NCI-H2029 (cell line): ENCODE measurements around the gene GNPNAT1.
"Not testable (repeated sequence)": the region's sequence is repeated elsewhere in the genome, so short reads cannot be mapped to it uniquely, and the experiment has no call there.

ENCODE experiments used
- DNase-seq: peaks from one replicate; lab custom pipeline; 2025; lab: John Stamatoyannopoulos, UW

GNPNAT1 gene

DNA sequence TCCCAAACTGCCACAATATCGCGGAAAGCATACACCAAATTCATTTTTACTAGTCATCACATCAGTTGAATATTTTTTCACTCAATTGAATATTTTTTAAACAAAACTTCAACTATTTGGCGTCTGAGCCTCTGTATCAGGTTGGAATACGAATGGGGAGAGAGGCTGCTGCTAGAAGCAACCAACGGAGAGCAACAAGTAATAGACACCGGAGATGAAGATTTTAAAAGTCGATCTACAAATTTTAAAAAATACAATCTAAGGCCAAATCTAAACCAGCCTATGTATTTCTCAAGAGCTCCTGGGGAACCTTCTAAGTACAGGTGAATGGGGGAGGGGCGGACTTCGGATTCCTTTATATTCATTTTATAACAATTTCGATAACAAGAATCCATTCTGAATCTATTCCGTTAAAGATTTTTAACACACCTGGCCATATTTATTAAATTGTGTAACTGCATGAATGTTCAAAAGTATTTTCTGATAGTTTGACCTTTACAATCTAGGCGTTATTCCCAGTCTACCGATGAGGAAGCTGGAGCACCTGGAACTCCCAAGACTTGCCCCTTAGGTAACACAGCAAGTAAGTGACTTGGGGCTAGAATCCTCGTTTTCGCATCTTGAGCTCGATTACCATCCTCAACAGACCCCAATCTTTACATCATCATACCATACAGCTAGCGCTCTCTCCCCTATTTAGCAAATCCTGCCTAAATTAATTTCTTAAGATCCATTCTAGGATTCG is 1.2 kb downstream of the GNPNAT1 start:
- no peak for DNase-seq

DNA sequence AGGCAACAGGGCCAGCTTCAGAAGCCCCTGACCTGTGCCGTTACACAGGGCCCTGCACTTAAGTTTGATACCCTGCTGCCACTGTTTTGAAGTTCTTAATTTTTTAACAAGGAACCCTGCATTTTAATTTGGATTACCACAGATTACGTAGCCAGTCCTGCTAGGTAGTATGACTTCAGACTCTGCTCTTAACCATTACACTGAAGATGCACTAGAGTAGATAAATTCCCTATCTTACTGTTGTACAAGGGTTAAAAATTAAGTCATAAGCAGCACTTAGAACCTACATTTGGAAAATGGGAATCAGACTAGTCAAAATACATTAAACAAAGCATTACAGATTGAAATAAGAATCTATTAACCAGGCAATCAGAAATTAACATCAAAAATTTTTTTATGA is 2.3 kb downstream of the GNPNAT1 start:
- DNase-seq: no peak

DNA sequence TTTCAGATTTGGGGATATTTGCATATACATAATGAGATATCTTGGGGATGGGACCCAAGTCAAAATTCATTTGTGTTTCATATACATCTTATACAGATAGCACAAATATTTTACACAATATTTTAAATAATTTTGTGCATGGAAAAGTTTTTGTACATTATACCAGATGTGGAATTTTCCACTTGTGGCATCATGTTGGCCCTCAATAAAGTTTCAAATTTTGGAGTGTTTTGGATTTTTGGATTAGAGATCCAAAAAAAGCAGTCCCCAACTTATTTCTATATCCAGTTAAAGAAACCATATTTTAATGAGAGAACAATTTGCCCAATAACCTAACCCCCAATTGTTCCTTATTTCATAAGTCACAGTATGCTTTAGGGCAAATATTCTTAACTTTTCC is 4.5 kb downstream of the GNPNAT1 start:
- DNase-seq: no peak

DNA sequence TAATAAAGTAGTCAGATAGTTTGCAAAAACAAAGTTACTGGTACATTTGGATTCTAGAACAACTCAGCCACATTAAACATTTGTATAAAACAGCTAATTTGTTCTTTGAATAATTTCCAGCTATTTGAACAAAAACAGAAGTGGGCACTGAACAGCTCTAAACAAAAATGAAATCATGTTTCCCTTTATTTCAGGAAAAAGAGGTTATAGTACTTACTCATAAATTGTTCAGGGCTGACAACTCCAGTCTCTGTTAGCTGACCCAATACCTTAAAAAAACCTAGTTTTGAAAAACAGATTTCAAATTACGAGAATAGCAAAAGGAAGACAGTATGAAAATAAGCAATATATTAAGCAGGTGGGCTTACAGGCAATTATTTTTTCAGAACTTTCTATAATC is 8.2 kb downstream of the GNPNAT1 start:
- no peak for DNase-seq

DNA sequence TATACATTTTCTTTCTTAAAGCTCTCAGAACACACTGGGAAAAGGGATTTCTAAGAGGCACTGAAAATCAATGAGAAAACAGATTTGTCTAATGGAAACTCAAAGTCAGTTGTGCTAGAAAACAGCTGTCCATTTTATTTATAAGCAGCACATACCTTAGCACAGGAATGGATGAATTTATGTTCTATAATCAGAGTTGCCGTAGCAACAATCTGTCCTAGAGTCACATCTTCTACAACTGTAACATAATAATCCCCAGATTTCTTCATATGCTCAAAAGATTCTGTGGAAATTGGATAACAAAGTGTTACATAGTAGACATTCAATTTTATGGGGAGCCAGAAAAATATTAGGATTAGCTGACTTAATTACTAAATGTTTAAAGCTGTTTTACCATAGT is 9.8 kb downstream of the GNPNAT1 start:
- DNase-seq: no peak

DNA sequence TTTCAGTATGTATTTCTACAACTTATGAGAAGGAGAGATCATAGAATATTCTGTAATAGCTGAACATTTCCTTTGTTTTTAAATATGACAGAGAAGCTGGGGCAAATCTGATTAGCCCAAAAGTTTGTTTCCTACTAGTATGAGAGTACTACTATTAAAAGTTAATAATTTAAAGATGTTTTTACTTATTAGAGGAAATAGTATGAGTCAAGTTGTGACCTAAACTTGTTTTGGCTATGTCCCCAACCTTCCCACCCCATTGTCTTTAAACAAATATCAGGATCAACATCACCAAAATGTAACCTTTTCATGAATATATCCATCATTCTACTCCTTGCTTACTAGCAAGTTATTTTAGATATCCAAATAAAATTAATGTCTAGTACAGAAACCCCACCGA is 10.5 kb downstream of the GNPNAT1 start:
- no peak for DNase-seq

DNA sequence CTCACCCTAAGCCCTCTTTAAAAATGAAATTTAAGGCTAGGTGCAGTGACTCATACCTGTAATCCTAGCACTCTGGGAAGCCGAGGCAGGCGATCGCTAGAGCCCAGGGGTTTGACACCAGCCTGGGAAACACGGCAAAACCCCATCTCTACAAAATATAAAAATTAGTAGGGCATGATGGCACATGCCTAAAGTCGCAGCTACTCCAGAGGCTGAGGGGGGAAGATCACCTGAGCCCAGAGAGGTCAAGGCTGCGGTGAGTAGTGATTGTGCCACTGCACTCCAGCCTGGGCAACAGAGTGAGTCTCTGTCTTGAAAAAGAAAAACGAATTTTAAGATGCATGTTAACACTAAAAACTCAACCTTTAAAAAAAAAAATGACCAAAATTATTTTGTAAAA is 12.7 kb downstream of the GNPNAT1 start:
- DNase-seq: no peak

DNA sequence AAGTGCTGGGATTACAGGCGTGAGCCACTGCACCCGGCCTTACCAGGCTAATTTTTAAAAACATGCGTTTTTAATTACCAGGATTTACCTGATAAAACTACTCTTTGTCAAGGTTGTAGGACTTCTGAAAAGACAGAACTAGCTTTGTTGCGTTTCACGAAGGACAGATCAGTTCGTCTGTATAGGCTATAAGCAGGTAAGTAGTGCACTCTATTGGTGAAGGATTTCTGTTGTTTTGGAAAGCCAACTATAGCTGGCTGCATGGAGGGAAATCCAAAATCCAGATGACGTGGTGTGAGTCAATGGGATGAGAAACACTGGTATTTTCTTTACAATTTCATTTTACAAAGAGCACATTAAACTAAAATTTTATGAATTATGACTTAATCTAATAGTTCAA is 14.6 kb downstream of the GNPNAT1 start:
- DNase-seq: no peak

DNA sequence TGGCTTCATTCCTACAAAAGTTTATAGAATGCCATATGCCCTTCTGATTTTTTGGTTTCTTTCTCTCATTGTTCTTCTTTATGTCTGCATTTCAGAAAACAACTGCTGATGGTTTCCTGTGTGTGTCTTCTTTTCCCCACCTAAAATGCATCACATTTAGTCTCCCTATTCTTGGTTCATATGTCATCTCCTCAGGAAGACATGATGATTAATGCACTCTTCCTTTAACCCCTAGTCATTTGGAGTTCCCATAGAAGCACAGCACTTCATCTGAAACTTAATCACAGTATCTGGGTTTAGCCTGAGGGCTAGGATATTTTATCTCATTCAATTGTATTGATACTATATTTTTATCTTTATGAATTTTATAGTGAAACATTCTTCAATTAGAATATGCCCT is 21.5 kb downstream of the GNPNAT1 start:
- DNase-seq: no peak

DNA sequence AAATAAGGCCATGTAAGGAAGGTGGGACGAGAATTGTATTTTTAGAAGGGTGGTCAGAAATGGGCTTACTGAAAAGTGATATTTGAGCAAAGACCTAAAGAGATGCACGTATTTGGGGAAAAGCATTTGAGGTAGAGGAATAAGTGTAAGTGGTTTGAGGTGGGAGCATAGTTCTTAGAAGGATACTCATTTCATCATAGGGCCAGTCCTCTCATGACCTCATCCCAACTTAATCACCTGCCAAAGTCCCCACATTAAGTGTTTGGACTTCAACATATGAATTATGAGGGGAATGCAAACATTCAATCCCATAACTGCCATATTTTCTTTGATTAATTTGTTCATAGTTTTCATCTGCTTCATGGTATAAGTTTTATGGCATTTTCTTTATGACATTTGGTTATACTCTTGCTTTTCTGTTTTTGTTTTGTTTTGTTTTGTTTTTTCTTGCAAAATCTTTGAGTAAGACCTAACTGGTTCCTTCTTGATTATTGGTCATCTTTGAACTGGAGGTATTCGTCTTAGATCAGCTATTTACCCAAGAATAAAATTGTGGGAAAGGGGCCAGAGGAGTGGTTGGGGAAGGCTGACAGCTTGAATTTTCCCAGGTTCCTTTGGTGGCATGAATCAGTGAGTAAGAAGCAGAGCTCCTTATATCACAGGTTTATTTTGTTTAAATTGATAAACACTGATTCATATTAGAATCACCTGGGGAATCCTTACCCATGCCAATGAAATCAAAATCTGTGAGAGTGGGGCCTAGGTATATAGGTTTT is 24.2 kb downstream of the GNPNAT1 start:
- no peak for DNase-seq

DNA sequence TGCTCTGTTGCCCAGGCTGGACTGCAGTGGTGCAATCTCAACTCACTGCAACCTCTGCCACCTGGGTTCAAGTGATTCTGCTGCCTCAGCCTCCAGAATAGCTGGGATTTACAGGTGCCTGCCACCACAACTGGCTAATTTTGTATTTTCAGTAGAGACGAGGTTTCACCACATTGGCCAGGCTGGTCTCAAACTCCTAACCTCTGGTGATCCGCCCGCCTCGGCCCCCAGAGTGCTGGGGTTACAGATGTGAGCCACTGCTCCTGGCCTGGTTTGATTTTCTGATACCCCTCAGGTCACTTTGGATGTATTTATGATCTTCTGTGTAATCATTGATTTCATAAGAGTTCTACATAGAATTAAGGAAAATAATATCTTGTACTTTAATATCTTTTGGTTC is 28.5 kb downstream of the GNPNAT1 start:
- not testable (repeated sequence) for DNase-seq

DNA sequence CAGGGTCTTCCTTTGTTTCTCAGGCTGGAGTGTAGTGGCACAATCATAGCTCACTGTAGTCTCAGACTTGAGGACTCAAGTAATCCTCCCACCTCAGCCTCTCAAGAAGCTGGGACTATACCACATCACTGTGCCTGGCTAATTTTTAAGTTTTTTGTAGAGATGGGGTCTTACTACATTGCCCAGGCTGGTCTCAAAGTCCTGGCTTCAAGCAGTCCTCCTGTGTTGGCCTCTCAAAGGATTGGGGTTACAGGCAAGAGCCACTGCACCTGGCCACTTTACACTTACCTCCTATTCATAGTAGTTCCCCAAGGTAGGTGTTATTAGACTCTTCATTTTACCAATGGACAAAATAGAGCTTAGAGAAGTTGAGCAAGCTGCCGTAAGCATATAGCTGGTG is 32.3 kb downstream of the GNPNAT1 start:
- no peak for DNase-seq

DNA sequence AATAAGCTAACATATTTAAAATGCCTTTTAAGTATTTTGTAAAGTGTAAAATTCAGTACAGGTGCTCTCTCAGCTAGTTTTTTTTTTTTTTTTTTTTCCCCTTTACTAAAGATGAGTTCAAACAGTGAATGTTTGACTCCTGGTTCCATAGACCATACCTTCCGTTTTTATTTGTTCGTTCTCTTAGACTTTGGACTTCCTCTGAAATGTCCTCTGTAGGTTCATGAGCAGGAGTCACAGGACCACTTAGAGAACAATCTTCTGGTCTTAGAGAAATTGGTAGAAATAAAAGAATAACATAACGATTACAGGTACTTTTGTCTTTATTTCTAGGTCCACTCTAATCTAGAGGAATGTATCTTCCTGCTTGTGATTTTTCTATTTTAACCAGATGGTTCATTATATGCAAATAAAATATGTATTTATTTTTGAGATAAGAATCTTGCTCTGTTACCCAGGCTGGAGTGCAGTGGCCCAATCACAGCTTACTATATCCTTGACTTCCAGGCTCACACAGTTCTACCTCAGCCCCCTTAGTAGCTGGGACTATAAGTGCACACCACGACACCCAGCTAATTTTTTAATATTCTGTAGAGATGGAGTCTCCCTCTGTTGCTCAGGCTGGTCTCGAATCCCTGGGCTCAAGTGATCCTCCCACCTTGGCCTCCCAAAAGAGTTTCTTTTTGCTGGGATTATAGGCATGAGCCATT is 35.6 kb downstream of the GNPNAT1 start:
- DNase-seq: no peak

DNA sequence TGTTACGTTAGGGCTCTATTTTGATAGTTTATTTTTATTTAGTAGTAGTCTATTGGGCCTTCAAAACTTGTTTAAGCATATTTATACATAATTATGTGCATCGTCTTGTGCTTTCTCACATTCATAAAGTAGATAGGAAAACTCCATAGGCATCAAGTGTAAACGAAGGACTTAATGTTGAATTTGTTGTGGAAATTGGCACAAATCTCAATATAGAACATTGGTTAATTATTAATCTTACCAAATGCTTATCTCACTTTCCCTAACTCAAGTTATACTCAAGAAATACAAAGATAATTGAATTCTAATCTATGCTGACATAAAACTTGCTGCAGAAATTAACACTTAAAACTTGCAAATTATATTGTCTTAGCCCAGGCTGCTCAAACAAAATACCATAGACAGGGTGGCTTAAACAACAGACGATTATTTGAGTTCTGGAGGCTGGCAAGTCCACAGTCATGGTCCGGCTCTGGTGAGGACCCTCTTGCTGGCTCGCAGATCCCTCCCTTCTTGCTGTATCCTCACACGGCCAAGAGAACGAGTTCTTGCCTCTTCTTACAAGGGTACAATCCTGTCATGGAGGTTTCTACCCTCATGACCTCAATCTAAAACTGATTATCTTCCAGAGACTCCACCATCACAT is 42.6 kb downstream of the GNPNAT1 start:
- no peak for DNase-seq

DNA sequence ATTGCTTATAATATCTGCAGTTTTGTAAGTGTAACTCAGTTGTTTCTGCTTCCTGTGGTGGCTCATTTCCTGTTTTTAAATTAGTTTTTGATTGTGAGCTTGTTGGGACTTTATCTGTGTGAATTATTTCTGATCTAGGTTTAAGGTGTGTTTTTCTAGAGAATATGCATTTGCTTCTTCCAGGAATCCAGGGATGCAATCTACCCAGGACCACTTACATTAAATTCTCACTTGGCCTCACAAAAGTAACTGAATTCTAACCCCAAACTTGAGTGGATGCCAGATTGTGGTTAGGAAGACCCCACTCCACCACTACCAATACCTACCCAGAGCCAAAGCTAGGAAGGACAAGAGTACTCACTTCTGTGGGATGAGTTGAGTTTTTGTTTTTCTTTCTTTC is 49.5 kb downstream of the GNPNAT1 start:
- no peak for DNase-seq

DNA sequence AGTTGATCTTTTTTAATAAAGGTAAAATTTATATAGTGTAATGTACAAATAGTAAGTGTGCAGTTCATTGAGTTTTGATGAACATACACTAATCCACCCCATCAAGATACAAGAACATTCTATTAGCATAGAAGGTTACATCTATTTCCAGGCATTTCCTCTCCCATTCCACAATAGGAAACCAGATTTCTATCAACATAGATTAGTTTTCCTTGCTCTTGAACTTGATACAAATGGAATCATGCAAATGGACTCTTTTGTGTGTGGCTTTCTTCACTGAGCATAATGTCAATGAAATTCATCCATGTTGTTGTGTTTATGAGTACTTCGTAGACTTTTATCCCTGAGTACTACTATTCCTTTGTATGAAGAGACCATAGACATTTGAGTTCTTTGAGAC is 50.7 kb downstream of the GNPNAT1 start:
- DNase-seq: no peak

DNA sequence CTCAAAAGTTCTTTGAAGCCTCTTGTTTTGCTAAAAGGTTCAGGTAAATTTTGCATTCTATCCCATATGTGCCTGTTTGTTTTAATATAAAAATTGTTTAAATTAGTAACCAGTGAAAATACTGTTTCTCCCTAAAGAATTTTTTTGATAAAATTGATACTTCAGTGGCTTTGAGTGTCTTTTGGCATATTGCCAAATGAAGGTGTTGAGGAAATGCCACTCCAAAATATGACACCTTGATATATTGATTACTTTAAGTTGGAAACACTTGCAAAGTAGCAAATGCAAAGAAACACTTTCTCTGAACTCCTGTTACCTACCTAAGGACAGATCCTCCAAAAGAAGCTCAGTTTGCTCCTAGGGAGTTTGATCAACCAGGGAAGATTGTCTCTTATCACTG is 53.0 kb downstream of the GNPNAT1 start:
- DNase-seq: no peak

DNA sequence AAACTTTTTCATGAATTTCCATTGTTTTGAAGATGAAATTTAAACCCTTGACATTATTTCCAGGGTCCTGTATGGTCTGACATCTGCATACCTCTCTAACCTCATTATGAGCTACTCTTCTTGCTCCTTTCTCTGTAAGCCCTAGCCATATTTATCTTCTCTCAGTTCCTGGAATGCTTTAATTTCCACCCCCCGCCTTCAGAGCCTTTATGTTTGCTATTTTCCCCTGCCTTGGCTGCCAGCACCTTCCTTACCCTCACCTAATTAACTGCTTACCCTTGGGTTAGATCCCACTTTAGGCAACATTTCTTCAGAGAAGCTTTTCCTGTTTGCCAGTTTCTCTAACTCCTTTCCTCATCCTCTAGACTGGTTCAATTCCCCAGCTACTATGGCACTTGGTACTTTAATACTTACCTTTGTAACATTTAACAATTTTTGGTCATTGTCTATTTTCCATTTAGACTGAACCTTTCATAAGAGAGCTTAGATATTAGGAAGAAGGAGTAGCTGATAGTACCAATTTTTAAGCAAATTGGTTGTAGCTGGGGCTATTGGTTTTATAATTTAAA is 55.4 kb downstream of the GNPNAT1 start:
- no peak for DNase-seq

DNA sequence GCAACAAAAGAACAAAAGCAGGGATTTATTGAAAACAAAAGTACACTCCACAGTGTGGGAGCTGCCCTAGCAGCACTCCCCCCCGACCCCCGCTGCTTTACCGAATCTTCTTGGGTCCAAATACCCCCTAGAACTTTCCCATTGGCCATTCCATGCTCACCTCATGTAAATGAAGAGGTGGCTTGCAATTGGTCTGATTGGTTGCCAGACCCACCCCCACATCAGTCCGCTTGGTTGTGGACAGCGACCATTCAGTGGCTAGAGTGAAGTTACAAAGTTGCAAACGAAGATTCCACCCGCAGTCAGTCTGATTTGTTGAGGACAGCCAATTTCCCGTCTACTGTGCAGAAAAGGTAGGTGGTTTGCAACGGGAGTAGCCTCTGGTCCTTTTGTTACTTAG is 57.6 kb downstream of the GNPNAT1 start:
- DNase-seq: no peak

DNA sequence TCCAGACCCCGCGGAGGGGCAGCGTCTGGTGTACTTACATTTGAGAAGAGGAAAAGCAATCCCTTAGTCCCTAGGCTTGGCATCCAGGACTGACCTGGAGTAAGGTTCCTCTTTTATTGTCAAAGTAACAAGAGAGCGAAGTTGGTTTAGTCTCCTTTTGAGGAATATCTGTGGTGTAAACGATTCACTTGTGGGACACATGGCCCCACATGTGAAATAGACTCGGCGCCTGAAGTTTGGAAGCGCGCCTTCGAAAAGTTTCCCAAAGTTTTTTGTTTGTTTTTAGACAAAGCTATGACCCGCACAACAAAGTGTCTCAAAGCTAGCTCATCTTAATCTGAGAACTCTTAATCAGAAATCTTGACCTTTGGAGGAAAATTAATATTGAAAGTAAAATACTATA is 60.7 kb downstream of the GNPNAT1 start:
- peak; percentile 6 for DNase-seq

DNA sequence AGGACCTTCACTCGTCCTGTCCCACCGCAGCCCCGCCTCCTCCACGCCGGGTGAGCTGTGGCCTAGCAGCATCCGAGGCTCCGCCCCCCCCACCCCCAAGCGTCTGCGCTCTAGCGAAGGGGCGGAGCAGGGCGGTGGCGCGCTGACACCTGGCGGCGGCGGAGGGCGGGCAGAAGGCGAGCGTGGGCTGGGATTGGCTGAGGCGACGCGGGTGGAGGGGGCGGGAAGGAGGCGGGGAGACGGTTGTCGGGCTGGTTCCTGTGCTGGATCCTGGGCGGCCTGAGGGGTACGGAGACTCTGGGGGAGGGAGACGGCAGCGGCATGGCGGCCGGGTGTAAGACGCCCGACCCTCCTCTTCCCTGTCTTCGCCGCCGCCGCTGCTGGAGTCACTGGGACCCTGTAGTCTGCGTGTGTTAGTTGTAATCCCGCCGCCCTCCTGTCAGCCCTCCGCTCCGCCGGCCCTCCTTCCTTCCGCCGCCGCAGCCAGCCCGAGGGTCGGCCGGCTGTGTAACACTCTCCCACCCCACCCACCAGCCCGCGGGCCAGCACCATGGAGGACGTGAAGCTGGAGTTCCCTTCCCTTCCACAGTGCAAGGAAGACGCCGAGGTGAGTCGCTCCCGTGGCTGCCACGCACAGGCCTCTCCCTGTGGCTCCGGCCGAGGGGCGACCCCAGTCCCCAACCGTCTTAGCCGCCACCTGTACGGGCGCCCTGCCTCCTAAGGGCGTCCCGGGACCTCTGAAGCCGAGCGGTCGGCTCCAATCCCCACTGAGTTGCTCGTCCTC is 61.3 kb downstream of the GNPNAT1 start, which contains the start of gene STYX:
Gene STYX (plus strand): TSS at position 242 of the 784 bp plus-strand sequence. CDS start 309 bp downstream, at position 551.
- peak; percentile 99 for DNase-seq
